Mesodermal cell (in vitro differentiated cells): ENCODE results near the gene MTSS2.
"Not testable (repeated sequence)": the region's sequence is repeated elsewhere in the genome, so short reads cannot be mapped to it uniquely, and the experiment has no call there.

Experiments used
- H3K27ac ChIP-seq: 2 replicates; pipeline ENCODE4 v1.7.0; 2013; ENCODE audit warnings: mild to moderate bottlenecking, low read depth, low read length, moderate library complexity; ENCODE audit not compliant: severe bottlenecking
- H3K36me3 ChIP-seq: 2 replicates; pipeline ENCODE4 v1.7.1; 2013; ENCODE audit warnings: mild to moderate bottlenecking, low read length, moderate library complexity; ENCODE audit not compliant: control insufficient read depth, insufficient read depth
- H3K4me1 ChIP-seq: one replicate; pipeline ENCODE4 v1.7.1; 2013; ENCODE audit warnings: mild to moderate bottlenecking, low read length; ENCODE audit not compliant: insufficient read depth, control insufficient read depth, poor library complexity, severe bottlenecking
- H3K4me3 ChIP-seq: 2 replicates; pipeline ENCODE4 v1.7.0; 2013; ENCODE audit warnings: low read length, control low read depth, mild to moderate bottlenecking; ENCODE audit not compliant: insufficient read depth, poor library complexity, severe bottlenecking; ENCODE audit errors: extremely low read depth
- H3K9me3 ChIP-seq: 2 replicates; pipeline ENCODE4 v1.7.1; 2013; ENCODE audit warnings: mild to moderate bottlenecking, low read length, moderate library complexity; ENCODE audit not compliant: control insufficient read depth
- WGBS, 2 experiments: methylation state at CpG; one replicate each; pipeline ENCODE4 v1.1.5; 2013; ENCODE audit warnings: missing lambda C conversion rate in 2 of 2; ENCODE audit not compliant: insufficient coverage in 2 of 2; 5-methylcytosine and 5-hydroxymethylcytosine counted together

Gene MTSS2

DNA sequence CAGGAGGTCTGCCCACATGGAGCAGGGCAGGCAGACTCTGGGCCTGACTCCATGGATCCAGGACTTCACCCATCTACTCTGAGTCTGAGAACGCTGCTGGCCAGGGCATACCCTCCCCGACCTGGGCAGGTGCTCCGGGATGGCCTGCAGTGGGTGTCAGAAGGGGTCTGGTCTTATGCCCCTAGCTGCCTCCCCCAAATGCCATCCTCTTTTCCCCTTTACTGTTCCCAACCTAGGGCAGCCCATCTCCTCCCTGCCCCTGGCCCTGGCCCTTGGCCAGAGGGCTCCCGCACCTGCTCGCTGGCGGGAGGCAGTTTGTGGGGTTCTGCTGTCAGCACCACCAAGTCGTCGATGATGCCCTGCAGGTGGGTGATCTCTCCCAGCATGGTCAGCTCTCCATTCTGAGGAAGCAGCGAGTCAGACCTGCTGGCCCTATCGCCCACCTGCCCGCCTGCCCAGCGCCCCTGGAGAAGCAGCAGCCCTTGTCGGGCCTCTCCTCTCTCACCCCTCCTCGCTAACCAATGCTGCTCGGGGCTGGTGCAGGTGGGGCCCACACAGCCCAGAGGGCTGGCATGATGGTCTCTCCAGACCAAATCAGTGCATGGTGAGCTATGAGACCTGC is 8.2 kb downstream of the MTSS2 start:
- no peaks in the 10 kb centered on the region for H3K9me3 ChIP-seq
- peaks cover 20% of the 10 kb centered on the region for H3K4me1 ChIP-seq
- H3K27ac ChIP-seq, result no peak overlapping the region
- no peak overlapping the region for H3K4me3 ChIP-seq
- peaks cover 71% of the 10 kb centered on the region for H3K36me3 ChIP-seq
- WGBS, 2 experiments, result 93 to 98% methylated on average over 12 of the region's 15 CpGs

DNA sequence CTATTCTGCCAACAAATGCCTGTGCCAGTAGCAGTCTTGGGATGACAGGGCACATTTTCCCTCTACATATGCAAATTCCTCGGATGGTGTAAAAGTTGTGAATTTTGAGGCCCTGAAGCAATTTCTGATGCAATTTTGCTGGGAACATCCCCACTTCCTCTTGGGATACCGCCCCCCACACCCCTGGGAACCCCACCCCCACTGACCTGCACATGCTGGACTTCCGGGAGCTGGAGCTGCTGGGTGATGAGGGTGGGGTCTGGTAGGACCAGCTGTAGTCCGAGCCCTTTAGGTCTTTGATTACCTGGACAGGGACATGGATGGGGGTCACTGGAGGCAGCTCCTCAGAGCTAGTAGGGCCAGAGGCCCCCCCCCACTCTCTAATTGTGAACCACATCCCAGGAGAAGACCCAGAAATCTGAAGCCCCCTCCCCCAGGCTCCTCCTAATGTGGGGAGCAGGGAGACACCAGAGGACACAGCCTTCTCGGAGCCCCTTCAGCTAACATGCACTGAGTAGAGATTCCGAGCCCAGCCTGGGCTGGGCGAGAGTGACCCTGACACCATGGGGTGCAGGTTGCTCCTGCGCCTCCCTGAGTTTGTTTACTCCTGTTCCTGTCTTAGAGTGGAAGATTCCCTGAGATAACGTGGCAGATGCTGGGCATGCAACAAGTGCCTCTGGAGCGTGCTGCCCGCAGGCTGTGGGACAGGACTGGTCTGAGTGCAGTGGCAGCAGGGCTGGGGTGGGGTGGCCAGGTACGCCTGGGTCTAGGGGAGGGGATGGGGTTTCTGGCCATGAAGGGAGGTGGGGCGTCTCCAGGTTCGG is 9.0 kb downstream of the MTSS2 start:
- H3K9me3 ChIP-seq, result no peaks in the 10 kb centered on the region
- peaks cover 18% of the 10 kb centered on the region for H3K4me1 ChIP-seq
- no peak overlapping the region for H3K4me3 ChIP-seq
- H3K36me3 ChIP-seq, result peaks cover 71% of the 10 kb centered on the region
- no peak overlapping the region for H3K27ac ChIP-seq
- 97% methylated on average over 9 to 11 of the region's 14 CpGs for WGBS, 2 experiments

DNA sequence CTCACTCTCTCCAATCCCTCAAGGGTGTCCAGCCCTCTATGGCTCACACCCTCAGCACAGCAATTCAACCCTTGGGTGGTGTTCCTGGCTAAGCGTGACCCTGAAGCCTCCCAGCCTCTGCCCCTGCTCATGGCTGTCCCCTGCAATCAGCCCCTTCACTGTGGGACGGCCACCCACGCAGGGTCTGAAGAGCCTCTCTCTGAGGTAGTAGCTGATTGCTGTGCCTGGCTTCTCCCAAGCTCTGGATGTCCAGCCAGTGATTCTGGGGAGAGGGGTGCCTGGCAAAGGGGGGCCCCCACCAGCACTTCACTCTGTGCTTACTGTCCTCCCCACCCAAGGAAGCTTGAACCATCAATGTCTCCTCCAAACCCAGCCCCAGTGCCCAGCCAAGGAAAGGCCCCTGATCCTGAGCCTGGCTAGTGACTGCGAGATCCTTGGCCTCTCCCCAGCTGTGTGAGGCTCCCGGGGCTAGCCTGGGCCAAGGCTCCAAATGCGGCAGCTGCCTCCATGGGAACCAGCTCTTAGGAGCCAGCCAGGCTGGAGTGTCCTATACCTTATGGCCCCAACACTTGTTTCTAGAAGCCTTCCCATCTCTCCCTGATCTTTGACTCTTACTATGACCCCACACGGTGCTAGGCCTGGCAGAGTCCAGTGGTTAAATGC is 9.9 kb downstream of the MTSS2 start:
- WGBS, 2 experiments, result 94% methylated on average over 5 of the region's 7 CpGs
- Histone ChIP-seq H3K4me3 (no peak overlapping the region), H3K36me3 (peaks cover 78% of the 10 kb centered on the region), H3K4me1 (peaks cover 9% of the 10 kb centered on the region), H3K9me3 (no peaks in the 10 kb centered on the region), H3K27ac (no peak overlapping the region)

DNA sequence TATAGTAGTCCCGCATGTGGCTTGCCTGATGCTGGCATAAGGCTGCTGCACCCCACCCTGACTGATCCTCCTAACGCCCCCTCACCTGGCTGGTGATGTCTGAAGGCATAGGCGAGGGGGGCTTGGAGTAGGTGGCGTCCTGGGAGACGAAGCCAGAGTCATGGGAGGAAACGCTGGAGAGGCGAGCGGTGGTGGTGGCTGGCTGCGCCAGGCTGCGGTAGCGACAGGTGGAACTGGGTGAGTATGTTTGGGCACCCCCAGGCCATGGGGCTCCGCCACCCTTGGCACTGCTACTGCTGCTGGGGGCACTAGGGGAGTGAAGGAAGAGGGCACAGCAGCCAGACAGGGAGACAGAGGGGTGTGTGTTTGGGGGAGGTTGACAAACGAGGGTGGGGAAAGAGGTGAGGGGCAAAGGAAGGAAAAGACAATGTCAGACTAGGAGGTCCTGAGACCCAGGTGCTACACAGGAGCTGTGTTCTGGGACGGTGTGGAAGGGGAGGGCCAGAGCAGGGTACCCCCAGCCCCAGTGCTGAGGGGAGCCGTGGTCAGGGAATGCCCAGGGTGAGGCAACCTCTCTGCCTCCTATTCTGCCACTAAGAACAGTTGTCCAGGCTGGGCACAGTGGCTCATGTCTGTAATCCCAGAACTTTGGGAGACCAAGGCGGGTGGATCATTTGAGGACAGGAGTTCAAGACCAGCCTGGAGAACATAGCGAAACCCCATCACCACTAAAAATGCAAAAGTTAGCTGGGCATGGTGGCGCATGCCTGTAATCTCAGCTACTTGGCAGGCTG is 11.4 kb downstream of the MTSS2 start:
- Histone ChIP-seq H3K4me1 (peaks cover 4% of the 10 kb centered on the region), H3K4me3 (no peak overlapping the region), H3K36me3 (peaks cover 89% of the 10 kb centered on the region), H3K27ac (no peak overlapping the region), H3K9me3 (no peaks in the 10 kb centered on the region)
- WGBS, 2 experiments, result 96 to 98% methylated on average over 14 to 15 of the region's 18 CpGs

DNA sequence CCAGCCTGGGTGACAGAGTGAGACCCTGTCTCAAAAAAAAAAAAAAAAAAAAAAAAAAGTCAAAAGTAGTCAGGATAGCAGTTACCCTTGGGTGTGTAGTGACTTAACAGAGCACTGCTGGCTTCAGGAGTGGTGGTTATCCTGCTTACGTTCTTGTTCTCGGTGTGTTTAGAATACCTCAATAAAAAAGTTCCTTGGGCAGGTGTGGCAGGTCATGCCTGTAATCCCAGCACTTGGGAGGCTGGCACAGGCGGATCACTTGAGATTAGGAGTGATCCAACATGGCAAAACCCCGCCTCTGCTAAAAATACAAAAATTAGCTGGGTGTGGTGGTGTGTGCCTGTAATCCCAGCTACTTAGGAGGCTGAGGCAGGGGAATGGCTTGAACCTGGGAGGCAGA is 14.9 kb downstream of the MTSS2 start:
- H3K4me1 ChIP-seq, H3K27ac ChIP-seq, H3K4me3 ChIP-seq, H3K9me3 ChIP-seq: not testable (repeated sequence)
- WGBS, 2 experiments, result 96 to 100% methylated on average over 3 to 4 of the region's 4 CpGs
- H3K36me3 ChIP-seq, result peaks cover 88% of the 10 kb centered on the region

DNA sequence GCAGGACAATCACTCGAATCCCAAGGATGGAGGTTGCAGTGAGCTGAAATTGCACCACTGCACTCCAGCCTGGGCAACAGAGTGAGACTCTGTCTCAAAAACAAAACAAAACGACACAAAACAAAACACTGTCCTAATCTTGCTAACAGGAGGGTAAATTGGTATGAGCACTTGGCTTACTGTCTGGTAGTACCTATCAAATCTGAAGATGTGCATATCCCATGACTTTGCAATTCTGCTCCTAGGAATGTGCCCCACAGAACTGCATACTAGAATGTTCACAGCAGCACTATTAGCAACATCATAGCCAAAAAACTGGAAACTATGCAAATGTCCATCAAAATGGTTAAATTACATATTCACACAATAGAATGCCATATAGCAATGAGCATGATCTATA is 15.7 kb downstream of the MTSS2 start:
- 92 to 100% methylated on average over 1 to 2 of the region's 2 CpGs for WGBS, 2 experiments
- no peaks in the 10 kb centered on the region for H3K4me1 ChIP-seq
- H3K36me3 ChIP-seq, result peaks cover 87% of the 10 kb centered on the region
- peaks cover 5% of the 10 kb centered on the region for H3K9me3 ChIP-seq
- no peak overlapping the region for H3K4me3 ChIP-seq
- no peak overlapping the region for H3K27ac ChIP-seq

DNA sequence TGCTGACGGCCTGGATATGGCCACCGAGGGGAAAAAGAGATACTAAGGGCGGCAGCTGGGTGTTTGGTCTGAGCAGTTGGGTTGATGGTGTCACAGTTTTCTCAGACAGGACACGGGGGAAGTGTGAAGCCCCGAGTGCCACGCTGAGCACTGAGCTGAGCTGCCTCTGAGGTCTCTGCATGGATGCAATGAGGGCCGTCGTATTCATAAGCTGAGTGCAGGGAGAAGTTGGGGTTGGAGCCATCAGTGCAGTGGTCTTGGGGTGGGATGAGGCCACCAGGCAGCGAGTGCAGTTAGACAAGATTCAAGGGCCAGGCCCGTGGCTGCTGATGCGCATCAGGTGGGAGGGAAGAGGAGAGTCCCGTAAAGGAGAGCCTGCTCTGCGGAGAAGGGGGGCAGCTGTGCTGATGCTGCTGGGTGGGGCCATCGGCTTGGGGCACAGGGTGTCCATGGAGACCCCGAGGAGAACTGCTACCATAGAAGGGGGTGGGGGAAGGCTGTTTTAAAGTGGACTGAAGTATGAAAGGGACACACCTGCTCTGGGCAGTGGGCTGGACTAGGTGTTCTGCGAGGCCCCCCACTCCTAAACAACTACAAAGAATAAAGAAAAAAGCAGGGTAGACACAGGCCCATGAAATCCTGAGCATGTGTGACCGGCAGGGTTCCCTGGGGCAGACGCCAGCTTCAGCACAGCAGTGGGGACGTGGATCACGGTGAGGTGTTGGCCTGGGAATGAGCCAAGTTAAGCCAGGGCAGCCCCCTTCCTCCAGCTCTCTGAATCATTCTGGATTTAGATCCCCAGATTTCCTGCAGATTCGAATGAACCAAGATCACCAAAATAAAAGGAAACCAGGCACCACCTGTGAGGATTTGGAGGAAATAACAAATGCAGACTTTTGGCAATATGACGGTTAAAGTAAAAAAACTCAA is 19.8 kb downstream of the MTSS2 start:
- Histone ChIP-seq H3K27ac (no peak overlapping the region), H3K9me3 (peaks cover 5% of the 10 kb centered on the region), H3K4me3 (no peak overlapping the region), H3K4me1 (peaks cover 9% of the 10 kb centered on the region), H3K36me3 (peaks cover 66% of the 10 kb centered on the region)
- 94 to 97% methylated on average over 15 to 16 of the region's 22 CpGs for WGBS, 2 experiments

DNA sequence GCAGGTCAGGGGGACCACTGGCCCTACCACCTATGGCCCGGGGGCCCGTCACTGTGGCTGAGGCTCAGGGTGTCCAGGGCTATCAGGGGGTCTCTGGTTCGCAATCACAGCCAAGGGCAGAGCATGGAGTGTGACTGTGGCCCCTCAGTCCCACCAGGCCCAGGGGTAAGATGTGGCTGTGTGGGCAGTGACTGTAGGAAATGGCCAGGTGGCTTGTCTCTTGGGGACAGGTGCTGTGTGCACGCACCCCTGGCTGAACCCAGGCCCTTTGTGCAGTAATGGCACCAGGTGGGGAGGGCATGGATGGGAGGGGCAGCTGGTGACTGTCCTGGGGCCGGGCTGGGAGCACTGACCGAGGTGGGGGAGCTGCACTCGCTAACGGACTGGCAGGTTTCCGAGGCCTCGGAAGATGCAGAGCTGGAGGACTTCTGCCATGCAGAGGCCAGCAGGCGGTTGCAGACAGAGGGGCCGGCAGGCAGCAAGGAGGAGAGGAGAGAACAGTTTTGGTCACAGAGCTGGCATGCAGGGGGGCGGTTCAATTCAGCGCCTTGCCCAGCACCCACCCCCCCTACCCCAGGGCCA is 20.6 kb downstream of the MTSS2 start:
- Histone ChIP-seq H3K27ac (no peak overlapping the region), H3K9me3 (peaks cover 5% of the 10 kb centered on the region), H3K36me3 (peaks cover 57% of the 10 kb centered on the region), H3K4me3 (no peak overlapping the region), H3K4me1 (peaks cover 9% of the 10 kb centered on the region)
- WGBS, 2 experiments, result 95 to 98% methylated on average over 9 to 12 of the region's 14 CpGs

DNA sequence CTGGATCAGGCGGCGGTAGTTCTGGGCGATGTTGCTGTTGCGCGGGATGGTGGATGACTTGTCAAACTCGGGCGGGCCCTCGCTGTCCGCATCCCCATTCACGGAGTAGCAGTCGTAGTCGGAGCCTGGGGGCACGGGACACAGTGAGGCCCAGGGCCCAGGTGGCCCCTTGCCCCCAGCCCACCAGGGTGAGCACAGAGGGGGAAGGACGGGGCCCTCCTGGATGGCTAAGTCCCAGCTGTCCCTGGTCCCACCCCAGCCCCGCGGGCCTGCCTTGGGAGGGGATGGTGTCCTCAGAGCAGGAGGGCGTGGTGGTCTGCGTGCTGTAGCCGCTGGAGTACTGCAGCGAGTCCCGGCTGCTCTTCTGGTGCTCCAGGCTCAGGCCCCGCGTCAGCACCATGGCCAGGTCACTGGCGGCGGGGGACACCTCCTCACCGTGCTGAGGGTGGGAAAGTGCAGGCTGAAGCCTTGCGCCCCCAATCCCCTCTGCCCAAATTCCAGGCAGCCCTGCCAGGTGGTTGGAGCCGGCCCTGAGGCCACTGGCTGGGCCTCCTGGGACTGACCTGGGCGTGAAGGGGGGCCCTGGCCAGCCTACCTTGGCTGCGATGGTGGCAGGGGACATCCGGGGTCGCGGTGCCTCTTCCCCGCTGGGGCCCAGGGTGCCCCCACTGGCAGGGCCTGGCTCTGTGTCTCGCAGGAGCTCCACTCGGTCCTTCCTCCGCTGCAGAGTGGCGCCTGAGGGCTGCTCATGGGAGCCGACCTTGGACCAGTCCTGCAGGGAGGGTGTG is 21.3 kb downstream of the MTSS2 start:
- Histone ChIP-seq H3K4me3 (no peak overlapping the region), H3K27ac (no peak overlapping the region), H3K9me3 (peaks cover 5% of the 10 kb centered on the region), H3K36me3 (peaks cover 50% of the 10 kb centered on the region), H3K4me1 (peaks cover 9% of the 10 kb centered on the region)
- WGBS, 2 experiments, result 97 to 98% methylated on average over 29 to 38 of the region's 39 CpGs
